Amygdala (tissue), 56 donors: Measurements from ENCODE around the gene CRYZ.

Experiments used
- DNase-seq, 56 donors: peaks; one replicate each; lab custom pipeline; 2025; lab: John Stamatoyannopoulos, UW

The CRYZ gene

DNA sequence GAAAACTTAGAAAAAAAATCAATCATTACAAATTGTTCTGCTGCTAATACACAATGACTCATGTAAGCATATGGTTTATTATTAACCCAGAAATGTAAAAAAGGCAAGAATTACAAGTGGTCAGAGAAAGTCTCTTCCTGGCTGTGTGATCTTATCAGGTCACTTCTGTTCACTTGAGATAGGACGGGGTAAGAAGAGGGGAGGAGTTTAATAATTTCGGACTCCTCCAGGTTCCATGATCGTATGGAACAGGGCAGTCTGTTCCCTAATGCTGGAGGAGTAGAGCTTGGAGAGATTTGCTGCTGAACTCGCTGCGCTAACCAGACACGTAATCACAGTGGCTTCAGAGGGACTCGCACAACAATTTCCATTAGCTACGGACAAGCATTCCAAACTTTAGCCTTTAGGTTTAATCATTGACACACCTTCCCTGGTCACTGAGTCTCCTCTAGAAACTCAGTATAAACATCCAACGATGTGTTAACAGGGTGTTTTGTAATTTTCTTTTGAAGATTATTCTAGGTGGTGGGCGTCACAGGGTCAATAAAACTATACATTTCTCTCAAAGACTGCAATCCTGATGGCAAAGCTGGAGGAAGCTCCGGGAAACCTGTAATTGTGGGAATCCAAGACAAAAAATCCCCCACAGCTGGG is 1.3 kb downstream of the CRYZ start:
- peak in 1 of 56 donors; percentile 2 for DNase-seq

DNA sequence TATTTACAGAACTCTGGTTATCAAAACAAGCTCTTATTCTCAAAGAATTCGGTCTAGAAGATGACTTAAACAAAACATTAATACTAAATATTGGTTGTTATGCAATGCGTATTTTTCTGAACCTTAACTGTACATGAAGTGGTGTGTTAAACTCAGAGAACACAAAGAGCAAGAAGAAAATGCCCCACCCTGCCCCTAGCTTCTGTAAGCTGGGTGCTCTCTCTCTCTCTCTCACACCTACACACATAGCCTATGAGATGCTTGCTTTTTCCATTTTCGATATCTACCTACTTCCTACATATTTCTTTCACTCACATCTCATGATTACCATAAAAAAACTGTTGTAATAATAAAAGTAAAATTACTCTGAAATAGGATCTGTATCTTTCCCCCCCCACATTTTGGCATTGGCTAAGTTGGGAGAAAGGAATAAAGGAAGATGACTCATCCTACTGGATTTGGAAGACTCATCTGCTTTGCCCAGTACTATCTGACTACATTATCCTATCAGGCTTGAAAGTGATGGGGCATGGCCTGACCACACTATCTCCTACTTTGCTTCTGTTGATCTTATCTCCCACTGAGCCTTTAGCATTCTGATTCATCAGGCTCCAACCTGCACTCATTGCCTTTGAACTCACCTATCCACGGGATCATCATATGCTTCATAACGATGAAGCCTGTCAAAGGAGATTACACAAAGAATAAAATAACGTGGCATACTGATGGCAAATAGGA is 2.9 kb downstream of the CRYZ start:
- DNase-seq, result no peak

DNA sequence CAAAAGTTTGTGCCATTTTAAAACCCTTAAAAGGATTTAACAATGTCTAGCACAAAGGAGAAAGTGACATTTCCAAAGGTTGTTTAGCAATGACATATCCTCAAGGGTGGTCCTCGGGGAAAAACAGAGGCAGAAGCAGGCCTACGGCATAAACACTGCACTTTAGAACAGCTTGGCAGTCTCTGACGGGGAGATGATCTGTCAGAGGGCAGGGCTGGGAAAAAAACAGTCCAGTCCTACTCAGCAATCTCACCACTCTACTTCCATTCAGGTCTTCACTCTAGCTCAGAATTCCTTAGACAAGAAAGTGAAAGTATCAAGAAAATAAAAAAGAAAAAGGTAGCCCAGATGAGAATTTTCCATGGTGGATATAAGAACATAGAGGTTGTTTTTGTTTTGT is 4.1 kb downstream of the CRYZ start:
- DNase-seq, result no peak

DNA sequence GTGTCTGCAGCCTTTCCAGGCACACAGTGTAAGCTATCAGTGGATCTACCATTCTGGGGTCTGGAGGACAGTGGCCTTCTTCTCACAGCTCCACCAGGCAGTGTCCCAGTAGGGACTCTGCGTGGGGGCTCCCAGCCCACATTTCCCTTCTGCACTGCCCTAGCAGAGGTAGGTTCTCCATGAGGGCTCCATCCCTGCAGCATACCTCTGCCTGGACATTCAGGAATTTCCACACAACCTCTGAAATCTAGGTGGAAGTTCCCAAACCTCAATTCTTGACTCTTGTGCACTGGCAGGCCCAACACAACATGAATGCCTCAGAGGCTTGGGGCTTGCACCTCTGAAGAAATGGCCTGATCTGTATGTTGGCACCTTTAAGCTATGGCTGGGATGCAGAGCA is 6.8 kb downstream of the CRYZ start:
- DNase-seq, result no peak

DNA sequence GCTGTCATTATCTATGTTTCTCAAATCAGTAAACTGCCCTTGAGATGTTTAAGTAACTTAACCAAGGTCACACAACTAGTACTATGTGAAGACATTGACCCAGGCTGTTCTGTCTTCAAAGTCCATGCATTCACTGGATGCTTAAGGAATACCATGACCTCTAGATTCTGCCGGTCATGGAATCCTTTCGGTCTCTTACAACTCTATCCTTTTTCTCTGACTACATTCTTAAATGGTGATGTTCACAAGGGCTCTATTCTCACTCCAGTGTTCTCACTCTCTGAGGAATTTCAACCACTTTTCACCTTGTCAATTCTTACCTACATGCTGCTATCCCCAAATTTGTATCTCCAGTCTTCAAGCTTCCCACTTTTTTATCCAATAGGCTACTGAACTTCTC is 15.2 kb downstream of the CRYZ start:
- no peak for DNase-seq

DNA sequence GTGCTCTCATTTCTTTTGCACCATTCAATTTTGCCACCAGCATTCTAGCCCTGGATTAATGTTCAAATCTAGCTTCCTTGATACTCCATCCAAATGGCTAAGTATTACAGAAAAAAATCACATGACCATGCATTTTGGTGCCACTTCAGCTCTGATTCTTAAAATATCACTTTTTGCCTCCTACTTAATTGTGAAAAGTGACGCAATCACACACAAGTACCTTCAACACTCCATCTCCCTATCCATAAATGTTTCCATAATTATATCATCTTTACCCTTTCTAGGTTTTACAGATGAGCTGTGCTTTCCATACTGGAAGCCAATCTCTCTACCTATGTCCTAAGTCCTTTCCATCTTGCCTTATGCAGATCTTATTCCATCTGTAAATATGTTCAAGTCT is 16.0 kb downstream of the CRYZ start:
- no peak for DNase-seq

DNA sequence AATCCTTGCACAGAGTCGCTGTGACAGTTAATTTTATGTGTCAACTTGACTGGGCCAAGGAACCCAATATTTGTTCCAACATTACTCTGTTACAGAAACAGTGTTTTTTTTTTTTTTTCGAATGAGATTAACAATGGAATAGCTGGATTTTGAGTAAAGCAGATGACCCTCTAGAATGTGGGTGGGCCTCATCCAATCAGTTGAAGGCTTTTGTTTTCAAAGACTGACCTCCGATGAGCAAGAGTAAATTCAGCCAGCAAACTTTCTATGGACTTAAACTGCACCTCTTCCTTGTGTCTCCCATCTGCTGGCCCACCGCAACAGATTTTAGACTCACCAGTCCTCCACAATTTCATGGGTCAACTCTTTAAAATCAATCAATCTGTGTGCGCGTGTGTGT is 17.0 kb downstream of the CRYZ start:
- no peak for DNase-seq

DNA sequence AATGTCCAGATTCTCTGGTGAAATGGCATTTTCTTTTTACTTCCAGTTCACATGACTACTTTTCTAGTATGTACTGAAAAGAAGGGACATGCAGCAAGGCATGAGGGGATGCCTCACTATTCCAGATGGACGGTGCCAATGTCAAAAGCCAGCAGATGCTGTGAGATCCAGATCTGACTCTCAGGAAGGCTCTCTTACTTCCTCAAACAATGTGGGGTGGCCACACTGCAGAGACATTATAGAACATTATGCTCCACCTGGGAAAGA is 17.7 kb downstream of the CRYZ start:
- DNase-seq, result no peak

DNA sequence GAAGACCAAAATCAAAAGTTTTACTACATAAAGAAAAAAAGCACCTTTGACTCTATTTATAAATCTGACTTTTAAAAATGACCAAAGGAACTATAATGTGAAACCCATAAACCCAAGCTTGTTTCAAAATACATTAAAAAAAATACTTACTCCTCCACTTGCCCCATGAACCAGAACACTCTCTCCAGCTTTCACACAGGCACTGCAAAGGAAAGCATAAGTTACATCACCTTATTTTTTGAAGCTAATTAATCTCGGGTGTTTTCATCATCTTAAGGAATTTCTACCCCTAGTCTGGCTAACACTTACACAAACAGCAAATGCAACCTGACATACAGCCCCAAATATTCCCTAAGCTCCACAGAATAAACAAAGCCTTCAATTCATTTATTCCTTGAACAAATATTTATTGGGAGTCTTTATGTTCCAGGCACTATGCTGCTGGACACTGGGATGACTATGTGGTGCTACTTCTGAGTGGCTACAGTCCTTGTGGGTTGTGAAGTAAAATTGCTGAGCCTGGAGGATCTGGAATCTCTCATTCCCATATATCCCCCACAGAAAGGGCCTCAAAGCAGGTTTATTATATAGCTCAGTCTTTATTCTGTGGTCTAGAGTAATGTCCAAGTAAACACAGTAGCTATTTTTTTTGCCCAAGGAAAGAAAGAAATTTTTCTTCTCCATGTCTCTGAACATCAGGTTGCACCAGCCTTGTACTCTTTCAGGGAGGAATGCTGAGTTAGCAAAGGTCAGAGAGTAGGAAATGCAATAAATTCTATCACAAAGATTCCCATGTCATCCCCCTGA is 18.2 kb downstream of the CRYZ start:
- no peak for DNase-seq

DNA sequence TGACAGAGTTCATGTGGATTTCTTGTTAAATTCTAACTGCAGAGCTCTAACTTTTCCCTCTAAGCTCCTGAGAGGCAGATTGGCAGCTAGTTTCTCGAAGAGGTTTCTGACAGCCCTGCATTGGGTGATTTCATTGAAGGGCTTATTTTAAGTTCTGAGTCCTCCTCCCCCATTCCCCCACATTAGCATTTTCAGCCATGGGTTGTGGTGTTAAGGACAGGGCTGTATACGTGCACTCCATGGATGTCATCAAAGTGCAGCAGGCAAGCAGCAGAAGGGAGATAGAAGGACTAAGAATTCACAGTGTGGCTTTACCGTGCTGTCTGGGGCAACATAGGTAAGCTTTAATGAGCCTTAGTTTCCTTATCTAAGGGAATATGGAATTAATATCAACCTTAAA is 19.0 kb downstream of the CRYZ start:
- no peak for DNase-seq

DNA sequence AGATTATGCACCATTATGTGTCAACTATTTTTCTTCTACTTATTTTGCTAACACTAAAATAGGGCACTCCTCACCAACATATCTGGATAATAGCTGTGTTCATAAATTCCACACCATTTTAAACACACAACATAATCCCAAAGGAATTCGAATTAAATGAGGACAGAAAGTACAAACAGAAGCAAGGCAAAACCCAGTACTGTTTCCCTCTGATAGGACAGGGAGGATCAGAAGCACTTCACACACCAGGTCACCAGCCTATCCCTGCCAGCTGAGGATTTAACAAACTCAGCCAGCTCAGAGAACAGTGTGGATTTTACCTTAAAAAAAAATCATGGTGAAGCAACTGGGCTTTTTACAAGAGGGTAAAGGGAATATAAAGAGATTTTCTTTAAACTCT is 20.0 kb downstream of the CRYZ start:
- DNase-seq, result no peak

DNA sequence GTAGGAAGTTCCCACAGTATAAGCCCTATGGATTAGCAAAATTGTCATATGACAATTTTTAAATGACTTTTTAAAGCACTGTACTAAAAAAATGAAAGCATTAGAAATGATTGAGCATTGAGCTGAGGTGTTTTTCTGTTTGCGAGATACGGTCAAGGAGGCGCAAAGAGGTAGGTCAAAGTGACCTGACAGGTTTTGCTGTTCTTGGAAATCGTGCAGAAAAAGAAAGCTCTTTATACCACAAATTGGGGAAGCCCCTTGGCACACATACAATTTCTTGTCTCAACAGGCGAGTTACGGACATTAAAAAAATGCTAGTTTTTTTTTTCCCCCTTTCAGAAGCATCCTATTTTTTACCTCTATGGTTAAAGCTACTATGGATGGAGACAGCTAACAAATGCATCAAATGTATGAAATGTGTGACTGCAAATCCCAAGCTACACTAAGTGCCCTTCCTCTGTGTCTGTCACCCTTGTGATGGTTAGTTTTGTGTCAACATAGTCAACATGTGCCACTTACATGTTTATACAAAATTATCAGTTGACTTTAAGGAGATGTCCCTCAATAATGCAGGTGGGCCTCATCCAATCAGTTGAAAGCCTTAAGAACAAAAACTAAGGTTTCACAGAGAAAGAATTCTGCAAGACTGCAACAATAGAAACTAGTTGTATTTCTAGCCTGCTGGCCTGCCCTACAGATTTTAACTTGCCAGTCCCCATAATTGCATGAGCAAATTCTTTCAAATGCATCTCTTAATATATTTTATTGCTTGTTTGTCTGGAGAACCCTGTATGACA is 29.3 kb downstream of the CRYZ start:
- DNase-seq, result no peak

DNA sequence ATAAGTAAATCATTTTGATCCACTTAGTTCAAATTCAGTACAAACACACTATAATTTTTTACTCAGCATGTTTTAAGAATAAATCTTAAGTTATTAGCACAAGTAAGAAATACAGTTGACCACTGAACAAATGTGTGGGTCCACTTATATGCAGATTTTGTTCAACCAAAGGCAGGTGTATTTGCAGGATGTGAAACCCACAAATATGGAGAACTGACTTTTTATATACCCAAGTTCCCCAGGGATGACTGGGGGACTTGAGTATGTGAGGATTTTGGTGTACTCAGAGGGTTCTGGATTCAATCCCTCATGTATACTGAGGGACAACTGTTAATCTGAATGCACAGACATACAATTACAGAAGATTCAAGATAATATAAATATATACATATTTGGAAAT is 33.5 kb downstream of the CRYZ start:
- no peak for DNase-seq

DNA sequence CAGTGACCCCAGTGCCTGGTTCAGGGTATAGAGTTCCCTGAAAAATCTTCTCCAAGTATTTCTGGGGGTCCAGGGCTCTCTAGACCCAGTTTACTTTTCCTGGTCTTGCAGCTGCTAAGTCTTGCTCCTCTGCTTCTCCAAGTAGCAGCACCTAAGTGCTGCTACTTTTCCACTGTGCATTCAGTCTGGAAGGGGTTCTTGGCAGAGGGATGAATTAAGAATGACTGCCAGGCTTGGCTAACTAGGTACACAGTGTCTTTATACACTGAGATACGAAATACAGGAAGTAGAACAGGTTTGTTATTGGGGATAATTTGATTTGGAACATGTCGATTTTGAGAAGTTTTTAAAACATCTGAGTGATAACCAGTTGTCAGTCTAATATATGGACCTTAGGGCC is 35.0 kb downstream of the CRYZ start:
- no peak for DNase-seq

DNA sequence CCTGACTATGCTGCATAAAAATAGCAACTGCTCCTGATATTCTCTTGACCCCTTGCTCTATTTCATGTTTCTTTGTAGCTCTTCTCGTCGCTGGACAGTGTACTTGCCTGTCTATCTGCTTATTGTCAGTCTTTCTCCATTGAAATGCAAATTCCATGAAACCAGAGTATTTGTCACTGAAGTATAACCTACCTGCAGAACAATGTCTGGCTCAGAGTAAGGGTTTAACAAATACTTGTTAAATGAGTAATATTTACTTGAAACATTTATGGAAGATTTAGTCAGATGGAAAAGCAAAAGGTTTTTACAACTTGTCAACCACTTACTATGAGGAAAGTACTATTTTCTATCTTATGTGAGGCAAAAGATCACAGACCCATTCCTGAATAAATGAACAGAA is 39.4 kb downstream of the CRYZ start:
- DNase-seq, result no peak

DNA sequence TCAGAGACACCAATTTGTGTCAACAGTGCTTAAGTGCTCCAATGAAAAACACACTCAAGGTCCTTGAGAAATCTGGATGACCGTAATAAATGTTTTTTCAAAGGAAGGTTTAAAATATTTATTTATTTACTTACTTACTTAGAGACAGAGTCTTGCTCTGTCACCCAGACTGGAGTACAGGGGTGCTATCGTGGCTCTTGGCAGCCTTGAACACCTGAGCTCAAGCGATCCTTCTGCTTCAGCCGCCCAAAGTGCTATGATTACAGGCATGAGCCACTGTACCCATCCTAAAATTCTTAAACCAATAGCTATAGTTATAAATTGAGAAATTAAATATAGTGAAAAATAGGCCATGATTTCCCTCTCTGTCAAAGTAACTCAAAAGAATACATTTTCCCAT is 41.9 kb downstream of the CRYZ start:
- DNase-seq, result no peak

DNA sequence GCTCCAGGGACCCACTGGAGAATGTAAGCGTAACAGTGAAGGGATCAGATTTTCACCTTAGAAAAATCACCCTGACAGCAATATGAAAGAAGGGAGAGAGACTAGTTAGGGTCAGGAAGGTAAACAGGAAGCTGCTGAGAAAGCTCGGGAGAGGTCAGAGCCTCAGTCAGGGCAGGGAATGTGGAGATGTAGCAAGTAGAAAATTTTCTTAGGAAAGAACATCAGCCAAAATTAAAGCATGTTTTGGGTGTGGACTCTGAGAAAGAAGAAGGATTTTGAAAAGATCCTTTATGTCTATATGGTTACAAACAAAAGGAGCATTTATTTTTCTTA is 42.5 kb downstream of the CRYZ start:
- no peak for DNase-seq

DNA sequence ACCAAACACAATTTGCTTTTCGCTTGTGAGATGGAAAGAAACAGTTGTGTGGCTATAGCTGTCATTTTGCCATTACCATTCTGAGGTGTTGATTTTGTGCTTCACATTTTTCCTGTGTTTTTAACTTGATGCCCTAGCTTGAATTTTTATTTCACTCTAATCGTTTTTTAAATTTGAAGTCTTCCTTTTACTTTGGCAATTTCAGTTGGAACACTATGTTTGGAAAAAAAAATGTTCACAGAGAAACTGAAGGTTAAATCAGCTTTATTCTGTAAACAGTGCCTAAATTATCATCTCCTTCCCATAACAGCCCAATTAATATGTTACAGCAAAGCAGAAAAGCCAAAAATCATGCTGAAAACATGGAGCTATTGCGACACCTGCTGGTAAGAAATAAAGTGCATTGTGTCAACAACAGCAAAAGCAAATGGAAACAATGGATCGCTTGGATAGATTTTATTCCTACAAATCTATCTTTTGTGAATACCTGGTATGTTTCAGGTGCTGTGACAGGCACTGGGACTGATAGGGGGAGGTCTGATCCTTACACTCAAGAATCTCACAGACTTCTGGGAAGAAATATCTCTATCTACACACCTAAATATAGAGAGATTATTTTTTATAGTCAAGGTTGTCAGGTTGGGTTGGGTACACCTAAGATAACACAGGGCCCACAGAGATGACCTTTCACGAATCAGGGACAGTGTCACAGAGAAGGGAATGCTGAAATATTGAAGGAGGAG is 43.1 kb downstream of the CRYZ start:
- DNase-seq, result peak in 28 of 56 donors; percentile 1 to 82 (median 9)

DNA sequence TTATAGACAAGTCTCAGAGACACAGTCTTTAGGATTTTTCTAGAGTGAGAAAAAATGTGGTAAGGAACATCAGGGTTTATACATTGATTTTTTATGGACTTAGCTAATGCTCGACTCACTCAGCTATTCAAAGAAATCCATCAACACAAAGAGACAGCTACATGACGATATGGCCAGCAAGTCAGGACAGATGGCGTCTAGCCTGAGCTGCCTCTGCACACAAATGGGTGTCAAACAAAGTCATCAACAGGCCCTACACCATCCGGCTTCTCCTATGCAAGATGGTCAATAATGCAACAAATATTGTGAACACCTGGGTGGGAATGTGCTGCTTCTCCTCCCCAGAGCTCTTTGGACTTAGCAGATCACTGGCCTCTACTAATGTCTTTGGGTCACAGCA is 45.9 kb downstream of the CRYZ start:
- no peak for DNase-seq

DNA sequence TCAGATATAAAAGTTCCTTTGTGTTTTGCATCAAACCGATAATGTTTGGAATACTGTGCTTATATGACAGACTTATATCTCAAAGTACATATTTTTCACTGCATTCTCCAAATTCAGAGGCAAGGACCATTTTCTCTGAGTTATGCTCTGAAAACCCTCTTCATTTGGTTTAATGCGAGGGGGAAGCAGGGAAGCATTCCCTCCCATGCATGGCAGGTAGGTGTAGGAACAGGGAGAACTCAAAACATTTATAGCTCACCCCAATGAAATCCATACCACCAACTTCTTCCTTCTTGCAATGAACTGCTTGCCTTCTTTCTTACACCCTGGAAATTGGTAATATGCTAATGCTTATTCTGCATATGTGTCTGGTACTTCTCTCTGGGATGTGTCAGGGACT is 48.5 kb downstream of the CRYZ start:
- DNase-seq, result no peak

DNA sequence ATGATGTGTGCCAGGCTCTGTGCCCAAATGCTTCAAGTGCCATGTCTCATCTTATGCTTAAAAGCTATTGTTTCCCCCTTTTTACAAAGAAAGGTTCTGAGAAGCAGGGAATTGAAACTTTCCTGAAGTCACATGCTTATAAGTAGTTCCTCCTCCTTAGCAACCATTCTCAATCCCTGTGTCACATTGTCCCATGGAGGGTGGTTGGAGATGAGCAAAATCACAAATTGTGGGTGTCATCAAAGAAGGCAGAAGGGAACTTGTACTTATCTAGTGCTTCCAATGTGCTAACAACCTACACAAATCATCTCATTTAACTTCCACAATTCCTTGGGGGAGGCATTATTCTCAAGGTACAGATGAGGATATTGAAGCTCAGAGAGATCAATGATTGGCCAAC is 49.2 kb downstream of the CRYZ start:
- DNase-seq, result no peak
